ENCODE data around the gene ZNF547.

ZNF547 gene

DNA sequence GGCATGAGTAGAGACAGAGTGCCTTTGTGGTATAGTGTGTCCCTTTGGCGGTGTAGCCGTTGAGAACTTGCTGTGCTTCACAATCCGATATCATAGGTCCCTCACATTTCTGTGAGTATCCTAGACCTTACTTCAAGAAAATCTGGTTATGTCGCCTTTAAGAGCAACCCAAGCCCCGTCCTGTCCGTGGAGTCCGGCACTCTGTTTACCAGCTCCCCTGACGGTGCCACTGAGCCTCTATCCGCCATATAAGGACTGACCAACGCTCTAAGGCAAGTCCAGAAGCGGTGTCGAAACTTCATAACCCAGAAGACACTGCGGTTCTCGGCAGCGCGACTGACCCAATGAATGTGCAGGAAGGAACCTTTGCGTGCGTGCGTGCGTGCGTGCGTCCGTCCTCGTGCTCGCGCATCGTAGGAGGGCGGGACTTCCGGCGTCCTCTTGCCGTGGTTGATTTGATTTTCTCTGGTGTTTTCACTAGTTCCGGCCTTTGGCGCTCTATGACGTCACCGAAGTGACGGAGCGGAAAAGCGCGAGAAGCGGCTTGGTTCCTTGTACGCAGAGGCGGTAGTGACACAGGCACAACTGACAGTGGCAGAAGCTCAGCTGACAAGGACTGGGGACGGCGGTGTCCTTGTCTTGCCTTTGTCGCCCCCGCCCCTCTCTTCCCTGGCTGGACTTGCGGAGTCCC lies at the start of gene ZNF547, which contains the start of gene TRAPPC2B:
TSS of gene ZNF547 (plus strand) at position 555 of the 691 bp plus-strand sequence. CDS start 5,005 bp downstream, outside the sequence.
TSS of gene TRAPPC2B (plus strand) at position 555 of the 691 bp plus-strand sequence. CDS start 1,283 bp downstream, outside the sequence.
- DNase-seq = peak; percentile 72 to 99 (median 97)

GRCh38 chr19:57314146-57314545 lies 49.2 kb upstream of the ZNF547 start:
- no peak for DNase-seq

GRCh38 chr19:57317503-57317902 lies 45.8 kb upstream of the ZNF547 start:
- peak in 4 of 58 donors; percentile 0 to 10 (median 4) for DNase-seq

- no peak for DNase-seq
Measured at GRCh38 chr19:57319869-57320179, 43.5 kb upstream of the ZNF547 start.

DNA sequence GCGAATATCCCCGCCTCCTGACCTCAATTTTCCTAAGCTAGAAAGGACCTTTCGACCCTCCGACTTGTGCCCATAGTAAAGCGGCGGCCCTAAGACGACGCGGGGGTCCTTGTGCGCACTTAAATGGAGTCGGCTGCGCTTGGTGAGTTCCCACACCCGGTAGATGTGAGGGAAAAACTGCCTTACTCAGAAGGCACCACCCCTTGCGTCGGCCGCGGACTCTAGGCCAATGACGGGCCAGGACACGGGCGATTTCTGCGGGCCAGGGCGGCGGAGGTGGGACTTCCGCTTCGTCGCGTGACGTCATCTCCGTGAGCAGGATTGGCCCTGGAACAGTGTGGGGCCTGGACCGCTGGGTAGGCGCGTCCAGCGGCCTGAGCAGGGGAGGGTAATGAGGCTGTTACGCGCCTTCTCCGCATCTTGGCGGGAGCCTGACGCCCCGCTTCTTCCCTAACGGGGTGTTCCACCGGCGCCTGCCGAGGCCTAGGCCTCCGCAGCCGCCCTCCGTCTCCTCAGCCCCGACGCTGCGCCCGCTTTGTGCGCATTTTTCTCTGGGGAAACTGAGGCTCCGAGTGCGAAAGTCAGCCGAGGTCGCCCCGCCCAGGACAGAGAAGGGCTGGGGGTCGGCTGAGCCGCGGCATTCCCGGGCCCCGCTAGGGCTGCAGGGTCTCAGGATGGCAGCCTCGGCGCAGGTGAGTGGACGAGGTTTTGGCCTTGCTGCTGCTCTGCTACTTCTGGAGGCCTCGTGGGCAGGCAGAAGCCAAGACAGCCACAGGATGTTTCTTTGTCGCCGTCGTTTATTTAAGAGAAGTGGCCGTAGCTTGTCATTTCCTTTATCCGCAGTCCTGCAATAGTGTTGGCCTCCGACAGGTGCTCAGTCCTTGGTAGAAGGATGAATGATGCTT lies 42.9 kb upstream of the ZNF547 start, which contains the start of gene ZNF543:
TSS of gene ZNF543 (plus strand) at position 293 of the 905 bp plus-strand sequence. CDS start at position 675, 382 bp downstream.
- DNase-seq = peak; percentile 68 to 98 (median 92)

GRCh38 chr19:57321116-57321515 lies 42.2 kb upstream of the ZNF547 start:
- DNase-seq = no peak

DNA sequence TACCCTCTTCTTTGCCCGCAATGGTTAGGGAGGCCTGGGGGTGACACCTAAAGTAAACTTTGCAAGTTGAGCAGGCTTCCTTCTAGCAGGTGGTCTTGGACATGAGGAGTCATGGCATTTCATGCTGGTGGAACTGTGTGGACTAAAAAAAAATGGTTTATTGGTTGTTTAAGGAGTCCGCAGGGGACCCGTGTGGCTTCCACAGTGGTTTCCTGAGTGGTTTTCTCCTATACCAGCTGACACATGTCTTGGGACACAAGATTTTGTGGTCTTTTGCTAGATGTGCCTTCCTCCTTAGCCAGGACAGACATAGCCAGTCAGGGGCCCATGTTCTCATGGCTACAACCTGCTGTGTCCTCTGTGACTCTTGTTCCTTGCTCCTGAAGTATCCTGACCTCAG lies 41.6 kb upstream of the ZNF547 start:
- no peak for DNase-seq

DNA sequence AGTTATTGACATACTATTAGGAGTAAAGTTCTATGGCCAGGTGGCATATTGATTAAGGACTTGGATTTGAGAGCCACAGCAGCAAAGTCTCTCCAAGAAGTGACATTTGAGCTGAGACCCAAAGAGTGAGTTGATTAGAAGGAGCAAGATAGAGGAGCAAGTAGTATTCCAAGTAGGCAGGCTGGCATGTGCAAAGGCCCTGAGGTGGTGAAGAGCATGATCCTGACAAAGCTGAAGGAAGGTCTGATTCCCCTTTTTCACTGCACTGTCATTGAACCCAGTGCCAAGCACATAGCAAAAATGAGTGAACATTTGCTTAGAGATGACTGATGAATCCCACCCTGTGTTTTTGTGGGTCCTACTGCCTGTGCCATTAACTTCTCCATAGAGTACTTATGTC lies 38.4 kb upstream of the ZNF547 start:
- DNase-seq = no peak

GRCh38 chr19:57327993-57328392 lies 35.4 kb upstream of the ZNF547 start:
- no peak for DNase-seq

- DNase-seq = no peak
Measured at GRCh38 chr19:57334191-57334590, 29.2 kb upstream of the ZNF547 start.

DNA sequence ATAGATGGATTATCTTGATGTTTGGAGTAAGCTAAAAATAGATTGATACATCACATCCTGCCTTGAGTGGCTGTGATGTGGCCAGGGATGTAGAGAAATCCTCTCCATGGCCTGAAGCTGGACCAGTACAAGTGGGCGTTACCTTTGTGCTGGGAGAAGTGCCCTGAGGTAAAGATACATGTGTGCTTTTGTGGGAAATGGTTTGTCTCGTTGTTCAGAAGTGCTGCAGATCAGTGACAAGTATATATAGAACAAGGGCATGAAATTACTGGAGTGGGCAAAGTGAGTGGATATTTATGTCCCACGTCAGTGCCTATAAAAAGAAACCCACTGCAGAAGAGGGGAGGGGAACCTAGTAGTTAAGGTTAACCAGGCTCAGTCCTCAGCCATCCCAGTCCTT lies 24.5 kb upstream of the ZNF547 start:
- DNase-seq = no peak

- DNase-seq = no peak
Measured at GRCh38 chr19:57342582-57342981, 20.8 kb upstream of the ZNF547 start.

DNA sequence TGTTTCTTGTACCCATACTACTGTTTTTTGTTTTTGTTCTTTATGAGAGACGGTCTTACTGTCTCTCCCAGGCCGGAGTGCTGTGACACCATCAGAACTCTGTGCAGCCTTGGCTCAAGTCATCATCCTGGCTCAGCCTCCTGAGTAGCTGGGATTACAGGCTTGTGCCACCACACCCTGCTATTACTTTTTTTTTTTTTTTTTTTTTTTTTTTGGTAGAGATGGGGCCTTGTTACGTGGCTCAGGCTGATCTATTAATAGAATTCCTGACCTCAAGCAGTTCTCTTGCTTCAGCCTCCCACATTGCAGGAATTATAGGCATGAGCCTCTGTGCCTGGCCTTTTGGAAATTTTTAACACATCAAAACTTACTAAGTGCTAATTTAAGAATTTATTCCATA lies 15.2 kb upstream of the ZNF547 start:
- no peak for DNase-seq

GRCh38 chr19:57350877-57351805 lies 12.2 kb upstream of the ZNF547 start, which contains the start of gene ZNF304:
Gene ZNF304, plus strand, starts transcription at chr19:57351271. Its CDS starts 394 bp downstream, at chr19:57351665.
- peak; percentile 59 to 98 (median 93) for DNase-seq

DNA sequence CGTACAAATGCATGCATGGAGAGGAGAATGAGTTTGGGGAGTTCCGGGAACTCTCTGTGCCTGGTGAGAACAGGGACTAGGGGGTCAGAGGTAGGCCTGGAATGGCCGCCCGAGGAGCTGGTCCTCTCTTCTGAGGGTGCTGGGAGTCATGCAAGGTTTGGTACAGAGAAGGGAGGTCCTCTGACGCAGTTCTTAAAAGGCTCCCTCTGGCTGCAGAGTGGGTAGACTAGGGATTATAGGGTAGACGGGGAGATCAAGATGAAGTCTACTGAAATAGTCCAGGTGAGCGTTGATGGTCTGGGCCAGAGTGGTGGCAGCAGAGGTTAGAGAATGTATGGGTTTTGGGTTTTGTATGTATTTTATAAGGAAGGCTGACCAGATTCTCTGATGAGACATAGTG lies 11.5 kb upstream of the ZNF547 start:
- DNase-seq = no peak

DNA sequence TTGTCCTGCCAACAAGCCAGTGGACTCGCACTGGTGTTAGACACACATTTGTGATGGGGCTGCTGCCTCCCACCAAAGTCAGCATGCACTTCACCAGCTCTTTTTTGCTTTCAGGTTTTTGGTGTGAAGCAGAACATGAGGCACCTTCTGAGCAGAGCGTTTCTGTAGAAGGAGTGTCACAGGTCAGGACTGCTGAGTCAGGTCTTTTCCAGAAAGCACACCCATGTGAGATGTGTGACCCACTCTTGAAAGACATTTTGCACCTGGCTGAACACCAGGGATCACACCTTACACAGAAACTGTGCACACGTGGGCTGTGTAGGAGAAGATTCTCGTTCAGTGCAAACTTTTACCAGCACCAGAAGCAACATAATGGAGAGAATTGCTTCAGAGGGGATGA lies 7.4 kb upstream of the ZNF547 start:
- DNase-seq = no peak

- DNase-seq = no peak
Measured at GRCh38 chr19:57357406-57357805, 5.9 kb upstream of the ZNF547 start.

GRCh38 chr19:57359300-57359699 lies 4.1 kb upstream of the ZNF547 start:
- DNase-seq = no peak

- DNase-seq = no peak
Measured at GRCh38 chr19:57362419-57362818, 932 bp upstream of the ZNF547 start.

GRCh38 chr19:57363688-57364181 lies 384 bp downstream of the ZNF547 start:
- DNase-seq = peak in 8 of 58 donors; percentile 11 to 55 (median 36)

DNA sequence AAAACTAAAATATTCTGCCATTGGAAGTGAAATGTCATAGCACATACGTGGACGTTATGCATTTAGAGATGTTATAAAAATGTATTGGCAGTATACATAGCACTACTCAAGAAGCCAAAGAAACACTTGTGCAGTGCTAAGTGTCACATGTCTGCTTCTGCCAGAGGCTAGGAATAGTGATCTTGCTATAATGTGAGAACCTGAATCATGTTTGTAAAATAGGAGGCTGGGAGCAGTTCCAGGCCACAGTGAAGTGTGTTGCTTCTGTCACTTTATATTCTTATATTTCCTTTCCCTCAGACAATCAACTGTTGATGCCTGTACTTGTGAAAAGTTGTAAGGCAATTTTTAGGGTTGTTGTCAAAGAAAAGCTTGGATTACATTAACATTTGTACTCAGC lies 3.4 kb downstream of the ZNF547 start:
- DNase-seq = no peak
